Raji (cell line): ENCODE measurements around the gene SLC1A4.

ENCODE experiments used
- POLR2A ChIP-seq: IDR thresholded peaks from 2 replicates; pipeline ENCODE4 v1.6.1; 2011; ENCODE audit warnings: low read depth, low read length, control low read depth; ENCODE audit not compliant: insufficient read depth

The SLC1A4 gene

DNA sequence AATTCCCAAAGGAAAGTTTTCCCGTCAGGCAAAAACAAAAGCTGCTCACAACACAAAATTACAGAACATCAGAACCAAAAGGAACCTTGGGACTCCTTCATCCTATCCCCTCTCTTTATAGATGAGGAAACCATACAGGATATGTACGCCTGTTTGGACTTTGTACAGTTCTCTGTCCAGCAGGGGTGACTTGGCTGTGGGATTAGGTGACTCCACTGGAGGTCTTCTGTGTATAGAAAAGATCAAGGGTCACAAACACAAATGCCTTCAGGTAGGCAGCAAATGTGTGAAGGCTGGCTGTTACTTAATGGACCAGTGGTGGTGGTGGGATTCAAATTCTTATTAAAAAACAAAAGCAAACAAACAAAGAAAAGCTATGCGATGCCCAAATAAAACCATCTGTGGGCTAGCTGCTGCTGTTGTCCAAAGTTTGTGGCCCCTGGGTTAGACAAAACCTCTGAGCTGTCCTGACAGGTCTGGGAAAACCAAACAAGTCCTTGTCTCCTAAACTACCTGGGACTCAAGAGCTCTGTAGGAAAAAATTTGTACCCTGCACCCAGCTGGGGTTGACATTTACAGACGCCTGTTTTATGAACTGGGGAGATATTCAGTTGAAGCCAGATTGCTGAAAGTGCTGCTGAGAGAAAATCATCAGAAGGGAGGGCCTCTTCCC, 65.7 kb downstream of the SLC1A4 start:
- TF ChIP-seq POLR2A, result no peak

DNA sequence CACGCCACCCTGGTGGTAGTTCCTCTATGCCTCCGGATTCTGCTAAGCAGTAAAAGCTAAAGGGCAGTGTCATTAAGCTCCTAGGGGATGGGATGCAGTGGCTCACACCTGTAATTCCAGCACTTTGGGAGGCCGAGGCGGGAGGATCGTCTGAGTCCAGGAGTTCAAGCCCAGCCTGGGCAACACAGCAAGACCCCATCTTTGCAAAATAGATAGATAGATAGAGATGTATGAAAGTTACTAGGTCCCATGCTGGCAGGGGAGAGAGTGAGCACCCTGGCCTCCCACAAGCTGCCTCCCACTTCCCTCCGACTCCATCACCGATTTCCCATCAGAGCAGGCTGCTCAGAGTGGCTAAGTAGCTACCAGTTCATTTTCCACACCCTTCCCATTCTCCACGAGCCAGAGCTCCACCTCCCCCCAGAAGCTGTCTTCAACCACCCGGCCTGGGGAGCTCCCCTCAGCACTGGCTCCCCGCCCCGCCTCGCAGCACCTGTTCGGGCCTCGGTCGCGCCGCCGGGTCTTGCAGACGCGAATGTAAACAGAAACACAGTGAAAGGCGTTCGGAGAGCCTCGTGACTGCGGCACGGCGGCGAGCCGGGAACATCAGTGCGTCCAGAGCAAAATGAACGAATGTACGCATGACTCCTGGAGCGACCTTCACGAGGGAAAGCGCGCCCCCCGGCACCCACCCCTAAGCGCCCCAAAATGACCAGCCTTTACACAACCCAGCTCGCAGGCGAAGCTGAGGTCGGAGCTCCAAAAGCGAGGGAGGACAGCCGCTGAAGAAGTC, 66.4 kb downstream of the SLC1A4 start:
- no peak for TF ChIP-seq POLR2A

DNA sequence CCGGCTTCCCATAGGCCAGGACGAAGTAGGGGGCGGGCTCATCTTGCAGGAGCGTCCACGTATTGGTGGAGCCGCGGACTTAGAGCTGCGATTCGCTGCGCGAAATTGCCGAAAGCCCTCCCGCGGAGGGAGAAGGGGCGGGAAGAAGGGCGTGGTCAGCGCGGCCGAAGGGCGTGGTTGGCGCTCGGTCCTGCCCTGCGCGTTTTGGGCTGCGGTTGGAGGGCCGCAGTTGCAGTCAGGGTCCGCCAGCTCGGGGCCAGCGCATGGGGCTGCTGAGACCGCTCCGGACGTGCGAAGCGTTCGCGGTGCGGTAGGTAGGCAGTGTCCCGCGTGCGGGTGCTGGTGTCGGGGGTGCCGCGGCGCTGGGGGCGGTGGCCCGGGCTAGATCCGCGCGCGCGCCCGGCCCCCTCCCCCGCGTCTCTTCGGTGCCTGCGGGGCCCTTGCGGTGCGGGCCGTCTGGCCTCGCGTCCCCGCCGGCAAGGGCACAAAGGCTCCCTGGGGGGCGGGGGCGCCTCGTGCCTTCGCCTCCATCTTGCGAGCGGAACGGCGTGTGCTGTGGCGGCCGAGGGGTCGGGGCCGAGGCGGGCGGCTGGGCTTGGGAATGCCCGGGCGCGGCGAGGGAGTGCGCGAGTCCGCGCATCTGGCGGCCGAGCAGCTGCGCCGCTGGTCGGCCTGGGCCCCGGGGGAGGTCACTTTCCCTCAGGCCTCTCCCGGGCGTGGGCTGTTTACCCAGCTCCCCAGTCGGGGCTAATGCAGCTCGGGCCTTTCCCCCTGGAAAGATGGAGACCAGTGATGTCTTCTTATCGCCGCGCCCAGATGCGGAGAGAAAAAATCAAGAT, 67.2 kb downstream of the SLC1A4 start, which contains the start of gene CEP68:
TSS of gene CEP68 (plus strand) at position 202 of the 839 bp plus-strand sequence. CDS start 13,029 bp downstream, outside the sequence.
- peak; percentile 95 for TF ChIP-seq POLR2A

DNA sequence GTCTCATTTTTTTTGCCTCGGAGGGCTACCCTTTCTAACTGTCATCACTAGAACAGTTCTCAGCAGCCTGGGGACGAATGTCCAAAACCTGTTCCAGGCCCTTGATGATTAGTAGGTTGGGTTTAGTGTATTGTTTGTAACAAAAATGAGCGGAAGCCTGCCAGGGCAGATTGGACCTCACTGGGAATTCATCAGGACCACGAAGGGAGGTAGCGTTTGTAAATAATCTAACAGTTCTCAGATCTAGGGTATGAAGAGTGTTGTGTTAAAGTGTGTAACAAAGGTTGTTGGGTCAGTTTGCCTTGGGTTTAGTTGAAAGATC, 67.8 kb downstream of the SLC1A4 start:
- TF ChIP-seq POLR2A, result no peak

DNA sequence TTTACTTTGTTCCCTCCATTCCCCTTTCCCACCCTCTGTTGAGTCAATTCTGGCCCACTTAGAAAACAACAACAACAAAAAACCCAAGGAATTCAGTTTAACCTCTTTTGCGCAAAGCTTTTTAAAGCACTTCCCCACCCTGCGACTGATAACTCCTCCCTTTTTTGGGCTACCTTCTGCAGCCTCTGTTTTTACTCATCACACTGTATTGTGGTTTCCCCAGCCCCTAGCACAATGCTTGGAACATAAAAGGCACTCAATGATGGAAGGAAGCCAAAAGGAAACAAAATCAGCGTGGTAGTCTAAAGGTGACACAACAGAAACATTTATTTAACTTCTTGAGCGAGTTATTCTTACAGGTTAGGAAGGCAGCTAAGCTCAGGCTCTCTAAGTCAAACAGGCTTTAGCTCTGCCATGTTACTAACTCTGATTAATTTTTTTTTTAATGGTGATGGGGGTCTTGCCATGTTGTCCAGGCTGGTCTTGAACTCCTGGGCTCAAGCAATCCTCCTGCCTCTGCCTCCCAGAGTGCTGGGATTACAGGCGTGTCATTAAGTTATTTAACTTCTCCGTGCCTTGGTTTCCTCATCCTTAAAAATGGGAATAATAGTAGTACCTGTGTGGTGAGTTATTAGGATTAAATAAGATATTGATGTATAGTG, 68.3 kb downstream of the SLC1A4 start:
- no peak for TF ChIP-seq POLR2A

DNA sequence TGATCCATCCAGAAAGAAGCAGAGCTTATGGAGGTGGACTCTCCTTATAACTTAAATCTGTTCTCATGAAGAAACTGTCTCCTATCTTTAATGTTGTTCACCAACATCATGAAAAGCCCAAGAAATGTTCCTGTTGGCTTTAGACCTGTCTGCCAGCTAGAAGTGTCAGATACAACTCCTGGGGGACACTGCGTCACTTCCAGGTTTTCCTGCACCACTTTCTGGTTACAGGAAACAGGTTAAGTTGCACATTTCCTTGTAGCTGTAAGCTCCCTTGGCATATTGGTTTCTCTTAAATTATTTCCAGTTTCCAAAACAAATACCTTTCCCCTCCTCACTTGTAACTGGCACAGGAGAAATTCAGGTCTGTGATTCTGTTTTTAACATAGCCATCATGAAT, 69.9 kb downstream of the SLC1A4 start:
- no peak for TF ChIP-seq POLR2A

DNA sequence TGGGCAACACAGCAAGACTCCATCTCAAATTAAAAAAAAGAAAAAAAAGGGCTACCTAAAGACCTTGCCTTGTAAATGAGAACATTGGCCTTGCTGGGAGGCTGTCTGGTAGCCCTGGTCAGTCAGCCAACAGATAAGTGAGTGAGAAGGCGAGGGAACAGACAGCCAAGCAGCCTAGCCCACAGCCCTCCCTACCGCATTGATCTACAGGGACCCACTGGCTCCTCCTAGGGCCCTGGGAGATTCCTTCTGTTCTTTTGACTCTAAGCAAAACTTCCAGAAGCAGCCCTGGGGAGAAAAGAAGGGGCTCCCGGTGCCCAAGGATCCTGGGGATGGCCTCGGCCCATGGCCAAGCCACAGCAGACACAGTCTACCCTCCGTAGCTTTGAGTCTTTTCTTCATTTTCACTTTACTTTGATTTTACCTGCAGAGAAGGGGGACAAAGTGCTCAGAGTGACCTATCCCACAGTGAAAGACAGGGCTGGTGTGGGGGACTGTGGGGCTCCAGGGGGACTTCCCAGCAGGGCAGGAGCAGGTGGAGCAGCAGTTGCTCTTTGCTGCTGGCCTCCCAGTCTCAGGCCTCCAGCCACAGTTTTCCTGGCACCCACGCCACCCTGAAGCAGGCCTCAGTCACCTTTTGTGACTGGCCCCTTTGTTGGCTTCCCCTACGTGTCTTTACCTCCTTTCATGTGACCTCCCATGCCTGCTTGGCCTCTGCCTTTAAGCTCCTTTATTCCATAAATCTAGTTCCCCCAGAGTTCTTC, 72.1 kb downstream of the SLC1A4 start:
- TF ChIP-seq POLR2A, result no peak

DNA sequence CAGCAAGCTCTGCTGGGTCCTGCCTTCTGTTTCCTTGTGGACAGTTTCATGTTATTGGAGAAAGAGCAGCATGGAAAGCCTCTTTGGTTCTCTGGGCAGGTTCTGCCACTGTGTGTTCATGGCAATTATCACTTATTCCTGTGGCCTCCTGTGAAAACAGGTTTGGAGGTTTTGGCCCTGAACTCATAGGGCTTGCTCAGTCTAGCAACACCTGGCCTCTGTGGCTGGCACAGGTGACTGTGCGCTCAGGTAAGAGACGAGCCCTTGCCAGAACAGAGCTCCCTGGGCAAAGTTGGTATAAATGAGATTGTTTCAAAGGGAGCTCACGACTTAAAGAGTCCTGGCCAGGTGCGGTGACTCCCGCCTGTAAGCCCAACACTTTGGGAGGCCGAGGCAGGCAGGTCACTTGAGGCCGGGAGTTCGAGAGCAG, 72.7 kb downstream of the SLC1A4 start:
- TF ChIP-seq POLR2A, result no peak

DNA sequence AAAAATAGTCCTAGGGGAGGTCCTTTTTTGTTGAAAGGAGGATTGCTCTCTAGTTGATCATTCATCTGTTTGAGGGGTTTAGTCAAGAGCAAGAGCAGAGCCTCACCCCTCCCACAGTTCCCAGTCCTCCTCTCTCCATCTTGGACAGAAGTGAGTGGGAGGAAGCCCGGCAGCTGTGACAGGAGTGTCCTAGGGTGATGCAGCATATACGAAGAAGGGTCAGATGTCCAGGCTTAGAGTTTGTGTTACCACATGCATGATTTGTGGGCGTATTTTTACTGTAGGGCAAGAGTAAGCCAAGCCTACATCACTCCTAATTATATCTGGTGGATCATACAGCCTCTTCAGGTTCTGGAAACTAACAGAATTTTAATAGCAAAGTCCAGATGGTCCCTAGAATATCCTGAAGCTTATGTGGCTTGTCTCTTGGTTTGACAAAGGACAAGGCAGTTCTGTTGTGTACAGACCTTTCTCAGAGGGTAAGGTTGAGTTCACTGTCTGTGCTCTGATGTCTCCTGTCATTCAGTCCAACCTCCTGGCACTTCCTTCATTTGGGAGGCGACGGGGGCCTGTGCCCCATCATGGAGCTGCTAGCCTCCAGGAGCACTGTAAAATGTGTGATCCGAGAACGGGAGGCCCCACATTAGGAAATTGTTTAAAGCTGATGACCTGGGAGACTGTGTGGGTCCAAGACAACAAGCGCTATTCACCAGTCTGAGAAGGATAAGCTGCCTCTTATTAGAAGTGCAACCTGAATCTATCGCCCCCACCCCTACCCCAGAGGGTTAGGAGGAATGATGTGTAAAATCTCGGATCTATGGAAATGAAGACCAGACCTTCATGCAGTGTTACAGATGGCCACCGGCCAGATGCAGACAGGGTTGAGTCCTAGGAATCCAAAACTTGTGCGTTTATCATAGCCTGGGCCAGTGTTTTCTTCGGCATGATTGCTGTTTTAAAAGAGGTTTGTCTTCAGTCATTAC, 73.9 kb downstream of the SLC1A4 start:
- no peak for TF ChIP-seq POLR2A

DNA sequence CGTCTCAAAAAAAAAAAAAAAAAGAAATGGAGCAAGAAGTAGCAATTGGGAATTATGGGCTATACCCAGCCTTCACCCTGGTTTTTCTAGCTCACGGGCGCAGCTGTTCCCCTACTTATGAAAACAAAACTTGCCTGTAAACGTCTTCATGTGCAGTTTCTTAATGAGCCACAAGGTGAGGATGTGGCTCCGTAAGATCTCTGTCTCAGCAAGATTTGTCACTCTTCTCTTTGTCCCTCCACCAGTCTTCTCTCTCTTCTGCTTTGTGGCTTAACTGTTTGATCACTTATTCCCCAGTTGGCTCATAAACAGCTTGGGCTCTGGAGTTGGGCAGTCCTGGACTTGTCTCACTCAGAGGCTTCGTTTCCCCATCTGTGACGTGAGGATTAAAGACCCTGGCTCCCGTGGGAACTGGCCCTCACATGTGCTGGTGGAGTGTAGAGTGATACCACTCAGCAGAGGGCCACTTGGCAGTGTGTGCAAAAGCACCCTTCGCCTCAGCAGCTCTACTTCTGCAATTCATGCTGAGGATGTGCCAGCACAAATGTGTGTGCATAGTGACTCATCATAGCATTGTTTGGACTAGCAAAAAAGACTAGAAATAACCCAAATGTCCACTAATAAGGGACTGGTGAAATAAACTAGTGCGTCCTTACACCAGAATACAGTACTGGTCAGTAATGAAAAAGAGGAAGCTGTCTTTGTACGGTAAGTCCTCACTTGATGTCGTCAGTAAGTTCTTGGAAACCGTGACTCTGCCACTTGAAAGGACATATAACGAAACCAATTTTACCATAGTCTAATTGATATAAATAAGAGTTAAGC, 75.7 kb downstream of the SLC1A4 start:
- no peak for TF ChIP-seq POLR2A

DNA sequence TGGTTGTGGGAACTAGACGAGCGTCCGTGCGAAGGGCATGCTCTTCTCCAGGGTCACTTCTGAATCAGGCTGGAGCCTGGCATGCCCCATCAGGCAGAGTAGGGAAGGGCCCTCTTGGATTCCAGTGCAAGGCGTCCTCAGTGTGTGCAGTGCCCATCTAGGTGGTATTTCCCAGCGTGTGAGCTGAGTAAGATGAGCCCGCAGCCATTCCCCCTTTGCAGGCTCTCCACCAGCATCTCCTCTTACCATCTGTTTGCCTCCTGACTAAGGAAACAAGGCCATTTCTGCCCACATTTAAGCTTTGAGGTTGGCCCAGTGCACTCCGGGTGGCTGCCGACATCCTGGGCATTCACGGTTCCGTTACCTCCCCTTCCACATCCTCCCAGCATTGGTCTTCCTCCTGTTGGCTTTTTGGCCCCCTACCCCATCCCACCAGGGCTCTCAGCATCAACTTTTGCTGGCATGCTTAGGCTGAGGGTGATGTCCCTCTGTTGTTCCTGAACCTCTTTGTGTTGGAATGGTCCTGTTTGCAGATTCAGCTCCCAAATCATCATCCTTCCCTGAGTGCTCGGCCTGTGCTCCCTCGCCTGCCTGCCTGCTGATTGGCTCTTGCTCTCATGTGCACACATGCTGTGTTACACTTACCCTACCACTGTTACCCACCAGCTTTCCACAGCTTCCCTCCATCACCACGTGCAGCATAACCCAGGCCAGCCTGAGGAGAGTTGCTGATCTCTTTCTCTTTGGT, 78.8 kb downstream of the SLC1A4 start:
- no peak for TF ChIP-seq POLR2A

DNA sequence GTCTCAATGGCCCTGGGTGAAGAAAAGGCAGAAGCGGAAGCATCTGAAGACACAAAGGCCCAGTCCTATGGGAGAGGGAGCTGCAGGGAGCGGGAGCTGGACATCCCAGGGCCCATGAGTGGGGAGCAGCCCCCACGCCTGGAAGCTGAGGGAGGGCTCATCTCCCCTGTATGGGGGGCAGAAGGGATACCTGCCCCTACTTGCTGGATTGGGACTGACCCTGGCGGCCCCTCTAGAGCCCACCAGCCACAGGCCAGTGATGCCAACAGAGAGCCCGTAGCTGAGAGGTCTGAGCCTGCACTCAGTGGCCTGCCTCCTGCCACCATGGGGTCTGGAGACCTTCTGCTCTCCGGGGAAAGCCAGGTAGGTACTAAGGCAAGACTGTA, 80.2 kb downstream of the SLC1A4 start:
- TF ChIP-seq POLR2A, result no peak

DNA sequence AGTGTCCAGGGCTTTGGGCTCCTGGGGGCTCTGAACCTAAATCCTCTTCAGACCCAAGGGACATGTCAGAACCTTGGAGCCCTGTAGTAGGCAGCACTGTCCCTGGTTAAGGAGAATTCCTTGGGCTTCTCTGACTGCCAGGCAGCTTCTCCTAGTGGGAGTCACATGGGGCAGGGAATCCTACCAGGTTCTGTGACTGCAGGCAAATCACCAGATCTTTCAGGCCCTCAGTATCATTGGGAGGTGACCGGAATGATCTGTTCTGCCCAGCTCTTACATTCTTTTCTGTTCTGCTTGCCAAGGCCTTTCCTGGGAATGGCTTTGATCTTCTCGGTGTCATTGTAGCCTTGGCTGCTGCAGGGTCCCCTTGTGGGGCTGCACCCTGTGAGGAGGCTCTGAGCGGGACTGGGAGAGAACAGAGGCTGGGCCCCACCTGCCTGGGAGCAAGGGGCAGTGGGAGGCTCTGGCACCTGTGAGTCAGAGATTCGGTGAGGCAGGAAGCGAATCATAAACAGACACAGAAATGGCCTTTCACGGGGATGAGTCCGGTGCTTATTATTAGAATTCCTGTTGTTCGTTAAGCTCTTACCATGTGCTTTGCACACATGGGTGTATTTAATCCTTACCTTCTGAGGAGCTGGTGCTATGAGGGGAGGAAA, 81.1 kb downstream of the SLC1A4 start:
- no peak for TF ChIP-seq POLR2A
